ENCODE measurements around the gene METAP1.
"Not testable (repeated sequence)": the region's sequence is repeated elsewhere in the genome, so short reads cannot be mapped to it uniquely, and the experiment has no call there.

METAP1 gene

DNA sequence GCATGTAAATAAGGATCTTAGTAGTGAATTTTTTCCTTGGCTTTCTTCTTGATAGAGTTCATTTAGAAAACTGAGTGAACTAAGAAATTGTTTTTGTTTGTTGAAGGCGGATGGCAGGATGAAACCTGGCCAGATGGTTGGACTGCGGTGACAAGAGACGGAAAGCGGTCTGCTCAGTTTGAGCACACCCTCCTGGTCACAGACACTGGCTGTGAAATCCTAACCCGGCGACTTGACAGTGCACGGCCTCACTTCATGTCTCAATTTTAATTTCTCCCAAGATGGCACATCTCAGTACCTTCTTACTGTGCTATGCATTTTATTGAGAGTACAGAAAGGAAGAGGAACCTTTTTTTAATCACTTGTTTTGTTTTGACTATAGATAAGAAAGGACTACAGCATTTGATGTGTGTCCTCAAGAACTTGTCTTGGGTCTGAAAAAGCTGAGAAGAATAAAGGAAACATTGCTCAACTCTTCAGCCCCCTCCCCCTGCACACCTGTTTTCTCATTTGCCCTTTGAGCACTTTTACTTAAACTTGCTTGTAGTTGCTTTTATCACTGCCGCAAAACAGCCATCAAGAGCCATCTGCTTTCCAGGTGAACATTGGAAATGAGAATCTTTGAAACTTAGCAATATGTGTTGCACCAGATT, 65.7 kb downstream of the METAP1 start:
- DNase-seq = no peak

- no peak for DNase-seq
Observed at GRCh38 chr4:99062120-99062519, 66.6 kb downstream of the METAP1 start.

DNA sequence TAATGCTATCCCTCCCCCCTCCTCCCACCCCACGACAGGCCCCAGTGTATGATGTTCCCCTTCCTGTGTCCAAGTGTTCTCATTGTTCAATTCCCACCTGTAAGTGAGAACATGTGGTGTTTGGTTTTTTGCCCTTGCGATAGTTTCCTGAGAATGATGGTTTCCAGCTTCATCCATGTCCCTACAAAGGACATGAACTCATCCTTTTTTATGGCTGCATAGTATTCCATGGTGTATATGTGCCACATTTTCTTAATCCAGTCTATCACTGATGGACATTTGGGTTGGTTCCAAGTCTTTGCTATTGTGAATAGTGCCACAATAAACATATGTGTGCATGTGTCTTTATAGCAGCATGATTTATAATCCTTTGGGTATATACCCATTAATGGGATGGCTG, 70.0 kb downstream of the METAP1 start:
- not testable (repeated sequence) for DNase-seq

- DNase-seq = no peak
Observed at GRCh38 chr4:99067617-99068016, 72.1 kb downstream of the METAP1 start.

GRCh38 chr4:99071159-99071558, 75.6 kb downstream of the METAP1 start:
- no peak for DNase-seq

GRCh38 chr4:99074816-99075215, 79.3 kb downstream of the METAP1 start:
- DNase-seq = no peak

DNA sequence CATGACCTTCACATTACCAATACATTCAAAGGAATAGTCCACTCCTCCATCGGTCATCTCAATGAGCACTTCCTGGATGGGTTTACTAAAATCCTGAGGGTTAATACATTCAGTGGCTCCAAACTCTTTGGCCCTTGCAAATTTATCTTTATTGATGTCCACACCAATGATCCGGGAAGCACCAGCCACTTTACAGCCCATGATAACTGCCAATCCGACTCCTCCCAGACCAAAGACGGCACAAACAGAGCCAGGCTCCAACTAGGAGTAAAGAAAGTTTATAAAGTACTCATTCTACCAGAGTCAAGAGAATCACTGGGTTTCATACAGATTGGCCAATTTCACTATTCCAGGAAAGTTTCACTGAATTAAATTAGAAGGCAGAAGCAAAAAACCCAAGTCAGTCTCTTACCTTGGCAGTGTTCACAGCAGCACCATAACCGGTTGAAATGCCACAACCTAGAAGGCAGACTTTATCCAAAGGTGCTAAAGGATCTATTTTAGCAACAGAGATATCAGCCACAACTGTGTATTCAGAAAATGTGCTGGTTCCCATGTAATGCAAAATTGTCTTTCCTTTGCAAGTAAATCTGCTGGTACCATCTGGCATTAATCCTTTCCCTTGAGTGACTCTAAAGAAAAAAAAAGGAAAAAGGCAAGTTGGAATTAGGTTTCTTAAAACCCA, 80.9 kb downstream of the METAP1 start:
- DNase-seq = no peak

- DNase-seq = no peak
Observed at GRCh38 chr4:99077177-99077576, 81.7 kb downstream of the METAP1 start.

DNA sequence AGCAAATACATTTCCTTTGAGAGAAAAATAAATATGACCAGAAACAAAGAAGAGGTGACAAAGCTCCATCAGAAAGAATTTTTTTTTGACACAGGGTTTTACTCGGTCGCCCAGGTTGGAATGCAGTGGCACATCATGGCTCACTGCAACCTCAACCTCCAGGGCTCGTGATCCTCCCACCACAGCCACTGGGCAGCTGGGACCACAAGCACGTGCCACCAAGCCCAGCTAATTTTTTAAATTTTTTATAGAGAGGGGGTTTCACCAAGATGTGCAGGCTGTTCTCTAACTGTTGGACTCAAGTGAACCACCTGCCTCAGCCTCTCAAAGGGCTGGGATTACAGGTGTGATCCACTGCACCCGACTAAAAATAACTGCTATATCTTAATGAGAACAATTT, 82.8 kb downstream of the METAP1 start:
- DNase-seq = no peak

DNA sequence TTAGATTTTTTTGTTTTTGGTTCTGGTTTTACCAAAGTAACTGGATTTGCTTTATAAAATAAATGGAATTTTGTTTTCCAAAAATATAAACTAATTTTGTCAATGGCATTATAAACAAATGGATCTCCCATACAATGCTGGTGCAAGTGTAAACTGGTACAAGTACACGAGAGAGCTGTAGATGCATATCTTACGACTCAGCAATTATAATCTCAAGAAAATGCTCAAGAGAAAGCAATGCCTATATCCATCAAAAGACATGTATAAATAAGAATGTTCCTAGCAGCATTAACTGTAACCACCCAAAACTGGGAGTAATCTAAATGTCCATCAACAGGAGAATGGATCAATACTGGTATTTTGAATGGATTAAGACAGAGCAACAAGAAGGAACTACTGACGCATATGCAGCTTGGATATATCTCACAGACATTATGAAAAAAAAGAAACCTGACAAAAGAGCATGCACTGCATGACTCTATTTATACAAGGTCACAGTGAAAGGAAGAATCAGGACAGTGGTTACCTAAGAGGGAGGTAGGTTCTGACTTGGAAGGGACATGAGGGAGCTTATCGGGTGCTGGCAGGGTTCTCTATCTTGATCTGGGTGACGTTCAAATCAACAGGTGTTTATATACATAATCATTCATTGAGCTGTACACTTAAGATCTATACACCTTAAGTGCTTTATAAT, 83.6 kb downstream of the METAP1 start:
- DNase-seq = no peak

- DNase-seq = no peak
Observed at GRCh38 chr4:99079625-99080295, 84.2 kb downstream of the METAP1 start.

- DNase-seq = not testable (repeated sequence)
Observed at GRCh38 chr4:99080869-99081268, 85.3 kb downstream of the METAP1 start.

DNA sequence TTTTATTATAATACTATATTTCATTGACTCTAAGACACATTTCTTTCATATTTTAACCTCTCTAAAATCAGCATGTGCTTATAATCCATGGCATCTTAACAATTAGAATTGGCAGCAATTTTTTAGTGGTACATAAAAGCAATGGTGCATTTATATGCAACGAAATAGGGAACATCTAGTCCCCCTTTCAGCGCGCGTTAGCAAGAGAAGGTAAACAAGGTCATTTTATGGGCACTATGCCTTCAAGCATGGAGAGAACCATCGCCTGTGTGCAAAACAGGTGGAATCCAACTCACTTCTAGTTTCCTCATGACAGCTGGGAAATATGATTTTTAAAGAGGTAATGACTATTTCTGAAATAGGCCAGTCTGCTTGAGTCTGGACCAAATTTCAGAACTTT, 86.7 kb downstream of the METAP1 start:
- no peak for DNase-seq

- no peak for DNase-seq
Observed at GRCh38 chr4:99084595-99084994, 89.1 kb downstream of the METAP1 start.

DNA sequence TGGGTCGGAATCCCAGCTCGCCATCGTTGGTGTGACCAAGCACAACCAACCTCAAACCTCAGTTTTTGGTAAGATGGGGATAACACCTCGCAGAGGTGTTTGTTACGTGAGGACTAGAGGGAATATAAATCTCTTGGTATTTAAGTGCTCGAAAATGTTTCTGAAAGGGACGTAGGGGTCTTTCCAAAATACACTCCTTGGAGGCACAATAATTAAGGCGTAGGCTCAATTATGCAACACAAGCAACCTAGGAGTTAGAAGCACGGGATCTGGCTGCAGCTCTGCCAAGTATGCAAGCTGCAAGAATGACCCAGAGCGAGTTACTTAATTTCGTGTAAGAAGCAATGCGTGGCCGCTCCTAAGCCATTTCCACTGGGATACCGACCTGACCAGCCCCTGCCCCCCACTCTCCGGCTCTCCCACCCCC, 92.5 kb downstream of the METAP1 start:
- DNase-seq = peak; percentile 62

DNA sequence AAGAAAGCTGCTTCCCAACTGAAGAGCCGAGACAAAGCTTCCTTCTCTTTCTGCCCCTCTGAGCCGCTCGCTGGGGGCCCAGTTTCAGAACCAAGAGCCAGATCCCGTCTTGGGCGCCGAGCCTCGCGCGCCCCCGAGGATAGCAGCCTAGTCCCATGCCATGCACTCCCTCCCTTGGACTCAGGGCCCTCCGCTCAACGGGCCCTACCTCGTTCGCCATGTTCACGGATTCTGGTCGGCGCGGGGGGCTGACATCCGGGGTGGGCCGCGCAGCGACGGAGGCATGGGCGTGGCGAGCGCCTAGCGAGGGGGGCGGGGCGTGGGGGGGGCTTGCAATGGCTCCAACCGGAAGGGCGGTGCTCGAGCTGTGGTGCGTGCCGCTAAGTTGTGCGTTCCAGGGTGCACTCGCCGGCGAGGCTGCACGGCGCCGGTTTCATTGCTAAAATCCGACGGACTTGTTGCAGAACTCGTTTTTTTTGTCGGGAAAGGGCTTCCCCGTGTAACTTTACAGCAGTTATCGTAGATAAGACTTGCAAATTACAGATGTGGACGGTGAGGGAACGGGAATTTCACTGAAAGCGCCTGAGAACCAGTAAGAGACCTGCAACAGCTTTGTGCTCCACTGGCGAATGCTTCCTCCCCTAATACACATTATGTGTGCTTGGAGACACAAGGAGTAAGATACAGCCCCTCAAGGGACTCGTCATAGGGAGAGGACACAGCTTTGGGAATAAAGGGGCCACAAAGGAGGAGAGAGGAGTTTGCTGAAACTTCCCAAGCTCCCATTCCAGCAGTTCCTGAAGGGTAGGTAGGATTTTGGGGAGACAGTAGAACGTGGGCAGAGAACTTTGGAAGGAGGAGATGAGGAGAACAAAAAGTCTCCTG, 93.2 kb downstream of the METAP1 start, which contains the start of gene ADH5:
TSS of gene ADH5 (minus strand) at position 308 of the 885 bp plus-strand sequence. CDS start at position 220, 88 bp downstream.
- DNase-seq = peak; percentile 80

GRCh38 chr4:99090481-99091215, 95.1 kb downstream of the METAP1 start:
- DNase-seq = no peak

DNA sequence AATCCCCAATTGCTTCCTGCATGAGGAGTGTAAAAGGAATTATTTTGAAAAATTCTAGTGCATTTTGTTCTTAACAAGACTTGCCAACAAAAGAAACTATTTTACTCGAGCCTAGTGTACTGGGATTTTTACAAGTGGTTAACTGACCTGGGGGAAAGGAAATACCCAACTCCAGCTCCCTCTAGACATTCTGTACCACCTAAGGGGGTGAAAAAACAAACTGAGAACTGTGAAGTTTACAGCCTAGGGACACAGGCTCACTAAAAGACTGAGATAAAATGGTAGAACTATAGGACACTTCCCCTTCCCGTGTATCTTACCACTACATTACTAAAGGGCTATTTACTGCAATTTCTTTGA, 95.7 kb downstream of the METAP1 start:
- DNase-seq = no peak

DNA sequence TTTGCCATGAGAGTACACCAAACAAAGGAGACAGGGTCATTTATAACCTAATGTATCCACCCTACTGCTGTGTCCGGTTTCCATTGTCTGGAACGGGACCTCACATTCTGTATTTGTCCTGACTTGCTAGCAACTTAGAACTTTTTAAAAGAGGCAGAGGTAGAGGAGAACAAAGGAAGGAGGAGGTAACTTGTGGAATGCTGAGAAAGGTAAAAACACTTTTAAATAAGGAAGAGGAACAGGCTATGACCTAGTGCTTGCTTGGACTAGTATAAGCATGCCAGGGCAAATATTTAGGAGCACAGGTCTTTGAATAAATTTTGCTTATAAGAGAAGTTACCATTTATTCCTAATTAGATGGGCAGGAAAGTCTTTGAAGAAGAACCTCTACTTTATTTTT, 96.3 kb downstream of the METAP1 start:
- not testable (repeated sequence) for DNase-seq

GRCh38 chr4:99099311-99099710, 103.8 kb downstream of the METAP1 start:
- no peak for DNase-seq

DNA sequence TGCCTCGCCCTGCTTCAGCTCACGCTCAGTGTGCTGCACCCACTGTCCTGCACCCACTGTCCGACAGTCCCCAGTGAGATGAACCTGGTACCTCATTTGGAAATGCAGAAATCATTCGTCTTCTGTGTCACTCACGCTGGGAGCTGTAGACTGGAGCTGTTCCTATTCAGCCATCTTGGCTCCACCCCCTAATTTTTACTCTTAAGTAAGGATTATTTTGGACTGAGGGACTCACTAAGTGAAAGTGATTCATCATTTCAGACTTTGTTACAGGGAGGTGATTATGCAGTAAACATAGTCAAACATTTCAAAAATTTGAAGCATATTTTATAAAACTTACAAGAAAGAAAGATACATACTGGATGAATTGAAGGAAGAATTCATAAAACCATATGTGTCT, 104.3 kb downstream of the METAP1 start:
- DNase-seq = not testable (repeated sequence)

DNA sequence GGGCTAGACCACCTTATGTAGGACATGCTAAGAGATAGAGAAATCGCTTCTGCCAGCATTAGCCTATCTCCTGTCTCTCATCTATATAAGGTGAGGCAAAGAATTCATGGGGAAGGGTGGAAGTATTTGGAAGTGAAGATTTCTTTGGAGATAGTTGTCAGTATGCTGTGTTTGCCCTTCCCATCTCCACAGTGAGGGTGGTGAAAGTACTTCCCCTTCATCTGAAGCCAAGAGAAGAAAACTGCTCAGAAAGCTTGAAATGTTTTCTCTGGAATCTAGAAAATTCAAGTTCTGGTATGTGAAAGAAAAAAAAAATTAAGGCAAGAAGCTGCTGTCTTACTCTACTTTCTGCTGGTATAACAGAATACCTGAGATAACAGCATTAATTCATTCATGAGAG, 105.4 kb downstream of the METAP1 start:
- DNase-seq = no peak

Data from amniotic stem cell (primary cell).